ENCODE results near the gene HOXA10.

HOXA10 gene

DNA sequence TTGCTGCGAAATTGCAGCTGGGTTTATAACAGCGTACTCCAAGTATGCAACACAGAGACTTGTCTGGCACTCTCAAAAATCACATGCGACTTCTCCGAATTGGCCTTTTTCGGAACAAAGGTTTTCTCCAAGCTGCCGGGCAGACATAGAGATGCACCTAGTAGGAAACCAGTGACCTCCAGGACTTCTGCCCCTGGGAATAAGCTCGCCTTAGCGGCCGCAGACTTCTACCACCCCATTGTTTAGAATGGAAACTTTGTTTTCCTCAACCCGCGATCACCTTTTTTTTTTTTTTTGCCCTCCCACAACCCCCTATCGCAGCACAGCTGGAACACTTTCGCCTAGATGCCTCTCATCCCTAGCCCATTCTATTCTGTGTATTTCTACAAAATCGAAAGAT lies 4.9 kb upstream of the HOXA10 start:
- no peak for DNase-seq

DNA sequence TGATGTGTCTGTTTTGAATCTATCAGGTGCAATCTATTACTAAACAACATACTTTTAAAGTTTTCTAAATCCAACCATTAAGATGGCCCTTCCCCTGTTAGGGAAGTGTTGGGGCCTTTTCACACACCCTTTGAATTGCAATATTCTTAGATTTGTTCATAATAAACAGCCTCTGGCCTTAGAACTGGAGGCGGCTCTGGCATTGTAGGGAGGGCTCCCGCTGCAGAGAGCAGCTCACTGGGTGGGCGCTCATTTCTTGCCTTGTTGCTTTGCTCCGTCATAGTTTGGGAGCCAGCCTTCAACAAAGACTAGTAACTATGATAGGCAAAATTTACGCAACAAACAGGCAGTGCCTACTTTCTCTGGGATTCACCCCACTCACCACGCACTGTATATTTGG lies 4.2 kb upstream of the HOXA10 start:
- DNase-seq = no peak

DNA sequence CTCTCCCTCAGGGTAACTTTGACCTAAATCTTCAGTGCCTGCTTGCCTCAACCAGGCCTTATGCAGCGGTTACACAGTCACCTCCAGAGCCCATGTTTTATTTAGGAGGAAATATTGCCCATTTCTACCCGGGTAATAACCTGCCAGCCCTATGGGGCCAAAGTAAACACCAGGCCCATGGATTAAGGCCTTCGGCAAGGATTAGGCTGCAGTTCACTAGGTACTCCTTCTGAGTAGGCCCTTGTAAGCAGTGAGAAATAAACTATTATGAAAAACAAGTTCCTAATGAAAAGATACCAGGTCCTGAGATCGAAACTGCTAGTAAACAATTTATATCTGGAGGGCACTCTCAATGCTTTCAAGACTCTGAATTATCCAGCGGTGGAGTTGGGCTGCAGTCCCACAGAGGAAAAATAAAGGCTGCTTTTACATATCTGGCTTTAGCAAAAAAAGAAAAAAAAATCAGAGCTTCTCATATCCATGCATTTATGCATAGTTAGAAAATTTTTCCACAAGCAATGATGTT lies 3.7 kb upstream of the HOXA10 start:
- no peak for DNase-seq

DNA sequence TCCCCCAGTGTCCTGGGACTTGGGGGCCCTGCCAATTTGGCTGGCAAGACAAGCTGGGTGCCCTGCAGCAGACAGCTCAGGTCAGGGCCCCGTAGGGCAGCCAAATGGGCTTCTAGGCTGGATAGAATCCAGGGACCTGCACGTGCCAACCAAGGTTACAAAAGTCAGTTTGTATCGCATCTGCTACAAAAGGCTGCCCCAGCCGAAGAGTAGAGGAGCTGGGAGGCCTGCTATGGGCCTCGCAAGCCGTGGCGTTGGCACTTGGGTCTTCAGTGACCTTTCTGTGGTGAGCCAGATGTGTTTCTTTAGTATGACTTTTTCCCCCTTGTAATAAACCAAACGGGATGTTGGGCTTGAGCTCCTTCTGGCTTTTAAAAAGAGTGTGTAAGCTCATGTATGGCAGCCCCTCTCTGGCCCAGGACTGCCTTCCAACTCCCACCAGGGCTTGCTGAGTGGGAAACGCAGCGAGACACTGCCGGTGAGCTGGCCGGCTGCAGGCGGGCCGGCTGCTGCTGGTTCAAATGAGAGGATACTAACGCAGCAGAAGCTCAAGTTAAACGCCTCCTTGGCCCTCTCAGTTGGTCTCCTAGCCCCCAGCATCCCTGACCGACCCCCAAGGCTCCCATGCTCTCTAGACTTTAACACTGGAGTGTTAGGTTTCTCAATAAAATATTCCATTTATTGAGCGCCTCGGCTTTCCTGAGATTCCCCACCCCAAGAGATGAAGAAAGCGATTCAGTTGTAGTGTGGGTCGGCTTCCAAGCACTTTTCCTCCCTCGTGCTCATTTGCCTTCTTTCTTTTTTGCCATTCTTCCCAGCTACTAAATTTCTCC lies 3.1 kb upstream of the HOXA10 start:
- no peak for DNase-seq

DNA sequence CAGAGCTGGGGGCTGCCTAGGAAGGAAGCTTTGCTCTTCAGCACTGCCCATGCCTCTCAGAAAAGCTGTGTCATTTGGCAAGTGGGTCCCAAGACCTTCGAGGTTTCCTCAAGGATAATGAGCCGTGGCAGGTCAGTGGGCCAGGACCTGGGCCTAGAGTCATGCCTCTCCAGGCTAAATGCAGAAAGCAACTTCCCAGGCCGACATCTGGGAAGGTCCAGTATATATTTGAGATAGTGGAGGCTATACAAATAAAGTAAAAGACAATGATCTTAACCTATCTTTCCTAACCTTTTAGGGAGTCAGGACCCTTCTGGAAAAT lies 2.4 kb upstream of the HOXA10 start:
- DNase-seq = no peak

DNA sequence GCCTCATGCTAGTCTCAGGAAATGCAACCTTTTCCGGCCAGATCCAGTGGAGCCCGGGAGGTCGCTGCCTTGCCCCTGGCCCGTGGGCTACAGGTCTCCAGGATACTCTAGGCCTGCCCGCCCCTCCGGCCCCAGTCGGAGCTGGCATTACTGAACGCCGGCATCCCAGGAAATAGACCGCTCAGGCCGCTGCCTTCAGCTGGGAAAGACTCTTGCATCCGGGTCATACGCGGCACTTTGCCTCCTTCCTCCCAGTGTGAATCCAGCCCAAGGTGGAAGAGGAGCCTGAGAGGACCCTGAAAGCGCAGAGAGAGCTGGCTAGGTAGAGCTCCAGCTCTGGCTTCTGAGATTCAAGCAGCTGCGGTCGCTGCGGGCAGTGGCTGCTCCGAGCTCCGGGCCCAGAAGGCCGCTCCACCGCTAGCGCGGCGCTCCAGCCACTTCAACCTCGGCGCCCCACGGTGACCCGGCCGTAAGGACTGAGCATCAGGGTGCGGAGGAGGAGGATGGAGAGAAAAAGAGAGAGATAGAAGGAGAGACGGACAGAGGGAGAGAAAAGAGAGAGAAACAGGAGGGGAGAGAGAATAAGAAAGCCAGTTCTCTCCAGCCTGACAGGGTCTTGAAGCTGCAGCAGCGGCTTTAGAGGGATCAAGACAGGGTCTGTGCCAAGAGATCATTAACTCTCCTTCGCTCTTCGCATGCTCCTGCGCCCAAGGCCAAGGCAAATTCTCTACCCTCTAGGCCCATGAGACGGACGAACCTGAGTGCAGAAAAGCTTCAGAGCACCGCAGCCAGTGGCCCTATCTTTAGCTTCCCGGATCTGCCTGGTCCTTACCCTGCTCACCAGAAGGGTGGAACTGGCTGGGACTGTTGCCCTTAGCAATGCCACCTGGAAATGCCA lies 1.8 kb upstream of the HOXA10 start:
- DNase-seq = no peak

DNA sequence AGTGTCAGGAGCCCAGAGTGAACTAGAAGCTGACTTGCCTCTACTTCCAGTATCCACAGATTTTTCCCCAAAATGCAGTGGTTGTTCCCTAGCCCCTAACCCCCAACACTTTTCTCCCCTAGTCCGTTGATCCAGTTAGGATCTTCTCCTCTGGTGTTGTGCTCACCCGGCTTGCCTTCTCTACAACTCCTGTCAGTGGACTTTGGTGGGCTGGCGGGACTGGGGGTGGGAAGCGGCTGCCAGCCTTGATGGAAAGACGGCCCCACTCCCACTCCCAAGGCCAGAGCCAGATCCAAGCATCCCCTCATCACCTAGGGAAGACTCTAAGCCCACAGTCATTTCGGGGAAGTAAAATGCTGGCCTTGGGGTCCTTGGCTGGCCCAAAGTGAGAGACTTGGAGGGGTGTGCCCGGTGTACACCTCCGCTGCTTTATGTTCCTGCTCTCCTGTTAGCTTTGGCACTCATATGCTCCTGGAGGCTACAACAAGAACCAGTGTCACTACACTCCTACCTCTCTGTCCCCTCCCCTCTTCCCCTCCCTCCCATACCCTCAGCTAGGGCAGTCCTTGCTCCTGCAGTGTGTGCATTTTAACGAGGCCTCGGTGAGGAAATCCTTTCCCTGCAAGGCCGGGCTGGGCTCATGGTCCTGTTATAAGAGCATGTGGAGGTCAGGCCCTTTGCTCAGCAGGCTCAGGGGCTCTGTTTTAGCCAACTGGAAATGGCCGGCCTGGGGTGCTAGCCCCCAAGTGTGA lies 930 bp upstream of the HOXA10 start:
- DNase-seq = no peak

DNA sequence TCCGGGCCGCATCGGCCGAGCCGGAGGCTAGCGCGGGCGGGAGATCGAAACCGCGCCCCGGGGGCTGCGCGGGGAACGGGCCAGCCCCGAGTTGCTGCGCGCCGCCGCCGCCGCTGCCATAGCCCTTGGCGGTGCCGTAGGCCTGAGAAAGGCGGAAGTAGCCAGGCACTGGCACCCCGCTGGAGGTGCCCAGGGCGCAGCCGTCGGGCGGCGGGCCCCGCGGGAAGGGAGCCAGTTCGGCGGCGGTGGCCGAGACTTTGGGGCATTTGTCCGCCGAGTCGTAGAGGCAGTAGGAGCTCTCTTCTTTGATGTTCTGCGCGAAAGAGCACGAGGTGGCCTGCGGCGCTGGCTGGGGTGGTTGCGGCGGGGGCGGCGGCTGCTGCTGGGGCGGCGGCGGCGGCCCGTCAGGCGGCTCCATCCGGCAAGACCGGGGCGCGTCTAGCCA lies 587 bp downstream of the HOXA10 start:
- DNase-seq = peak; percentile 80

DNA sequence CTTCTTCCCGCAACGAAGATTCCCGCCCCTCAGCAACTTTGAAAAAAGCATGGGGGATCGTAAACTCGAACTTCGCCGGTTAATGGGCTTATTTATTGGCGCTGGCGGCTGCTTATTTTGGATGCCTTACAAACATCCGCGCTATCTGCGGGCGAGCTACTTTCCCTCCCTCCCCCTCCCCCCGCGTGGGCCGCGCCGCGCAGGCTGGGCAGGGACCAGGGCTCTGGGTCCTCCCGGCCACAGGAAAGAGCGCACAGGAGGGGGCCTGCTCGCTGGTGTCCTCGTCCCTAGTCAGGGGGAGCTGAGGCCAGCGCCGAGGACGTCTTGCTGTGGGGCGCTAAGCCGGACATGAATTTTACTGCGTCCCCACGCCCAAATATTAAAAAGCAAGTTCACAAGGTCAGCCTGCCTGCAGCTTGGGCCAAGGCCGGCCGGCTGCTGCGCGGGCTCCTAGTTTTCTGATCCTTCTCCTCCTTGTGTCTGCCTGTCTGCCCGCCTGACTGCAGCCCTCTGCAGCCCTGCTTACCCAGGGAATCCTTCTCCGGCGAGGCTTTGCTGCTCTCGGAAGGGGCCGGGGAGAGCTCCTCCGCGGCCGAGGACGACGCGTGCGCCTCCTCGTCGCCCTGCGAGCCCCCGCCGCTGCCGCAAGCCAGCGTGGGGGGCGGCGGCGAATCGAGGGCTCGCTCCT lies 1.2 kb downstream of the HOXA10 start:
- DNase-seq = peak; percentile 73

DNA sequence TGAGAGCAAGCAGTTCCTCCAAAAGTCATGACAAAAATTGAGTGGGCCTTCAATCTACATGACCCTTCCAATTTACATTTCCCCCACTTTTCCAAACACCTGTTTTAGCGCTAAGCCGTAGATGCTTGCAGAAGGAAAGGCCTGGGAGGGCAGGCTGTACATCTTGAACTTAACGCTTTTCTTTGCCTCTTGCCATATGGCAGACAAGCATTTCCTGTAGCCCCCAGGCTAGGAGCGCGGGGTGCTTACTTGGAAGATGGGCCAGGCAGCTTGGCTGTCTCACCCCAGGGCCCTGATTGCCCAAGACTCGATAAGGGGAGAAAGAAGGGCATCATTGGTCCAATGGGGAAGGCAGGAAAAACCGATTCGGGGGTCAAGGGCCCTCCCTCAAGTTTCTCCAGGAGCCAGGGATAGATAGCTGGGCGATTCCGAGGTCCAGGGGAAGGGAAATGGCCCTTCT lies 1.8 kb downstream of the HOXA10 start:
- peak; percentile 67 for DNase-seq

DNA sequence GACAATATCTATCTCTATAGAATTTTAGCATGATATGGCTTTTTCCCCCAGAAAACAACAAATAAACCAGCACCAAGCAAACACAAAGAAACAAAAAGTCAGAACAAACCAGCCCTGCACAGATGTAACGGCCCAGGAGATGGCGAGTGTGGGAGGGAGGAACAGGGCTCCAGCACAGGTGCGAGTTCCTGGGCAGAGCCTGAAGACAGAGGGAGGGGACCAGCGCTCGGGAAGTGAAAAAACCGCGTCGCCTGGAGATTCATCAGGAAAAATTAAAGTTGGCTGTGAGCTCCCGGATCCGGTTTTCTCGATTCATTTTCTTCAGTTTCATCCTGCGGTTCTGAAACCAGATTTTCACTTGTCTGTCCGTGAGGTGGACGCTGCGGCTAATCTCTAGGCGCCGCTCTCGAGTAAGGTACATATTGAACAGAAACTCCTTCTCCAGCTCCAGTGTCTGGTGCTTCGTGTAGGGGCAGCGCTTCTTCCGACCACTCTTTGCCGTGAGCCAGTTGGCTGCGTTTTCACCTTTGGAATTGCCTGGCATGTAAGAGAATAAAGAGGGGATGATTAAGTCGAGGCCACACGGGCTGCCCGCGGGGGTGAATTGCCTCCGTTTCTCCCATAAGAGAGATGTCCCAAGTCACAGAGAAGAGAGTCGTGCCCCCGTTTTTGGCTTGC lies 2.3 kb downstream of the HOXA10 start:
- DNase-seq = peak; percentile 70

DNA sequence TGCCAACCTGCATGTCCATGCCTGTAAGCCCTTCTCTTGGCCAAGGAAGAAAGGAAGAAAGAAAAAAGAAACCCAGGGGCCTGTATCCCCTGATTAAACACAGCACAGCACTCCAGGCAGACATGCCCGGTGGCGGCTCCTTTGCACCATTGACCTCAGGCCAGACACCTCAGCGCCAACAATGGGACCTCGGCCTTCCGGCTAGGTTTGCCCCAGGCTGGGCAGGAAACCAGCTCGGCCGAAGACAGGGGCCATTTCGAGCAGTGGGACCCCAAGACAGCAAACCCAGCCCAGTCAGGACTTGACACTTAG lies 2.8 kb downstream of the HOXA10 start:
- no peak for DNase-seq

DNA sequence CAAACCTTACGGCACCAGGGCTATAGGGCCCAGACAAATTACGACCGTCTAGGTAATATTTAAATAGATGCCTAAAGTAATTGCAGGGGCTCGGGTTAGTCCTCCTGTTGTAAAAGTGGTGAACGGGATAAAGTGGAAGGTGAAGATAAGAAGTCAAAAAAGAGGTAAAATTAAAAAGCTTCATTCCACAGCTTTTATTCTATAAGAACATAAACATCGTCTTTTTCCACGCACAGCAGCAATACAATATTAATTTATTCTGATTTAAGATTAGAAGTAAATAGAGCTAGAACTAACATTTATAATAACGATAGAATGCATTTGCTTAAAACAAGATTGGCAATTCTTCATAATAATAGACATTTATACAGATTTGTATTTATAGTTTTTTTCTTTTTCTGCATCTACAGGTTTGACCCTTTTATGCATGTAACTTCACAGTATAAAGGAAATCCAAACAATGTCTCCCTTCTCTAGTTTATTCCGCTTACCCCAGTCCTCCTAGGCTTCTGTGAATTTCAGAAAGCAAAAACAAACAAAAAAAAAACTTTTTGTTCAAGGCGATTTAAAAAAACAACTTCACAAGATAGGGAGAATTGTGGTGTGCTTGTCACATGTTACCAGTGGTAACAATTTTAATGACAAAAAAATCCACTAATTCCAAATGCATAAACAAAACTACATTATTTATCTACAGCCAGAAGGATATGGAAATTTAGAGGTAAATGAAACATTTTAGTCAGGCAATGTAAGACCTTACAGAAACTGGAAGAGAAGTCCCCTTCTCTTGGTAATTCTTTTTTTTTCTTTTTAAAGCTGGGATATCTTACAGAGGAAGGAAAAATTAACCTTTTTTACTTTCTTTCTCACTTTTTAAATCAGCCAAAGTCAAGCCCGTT lies 3.4 kb downstream of the HOXA10 start:
- DNase-seq = no peak

DNA sequence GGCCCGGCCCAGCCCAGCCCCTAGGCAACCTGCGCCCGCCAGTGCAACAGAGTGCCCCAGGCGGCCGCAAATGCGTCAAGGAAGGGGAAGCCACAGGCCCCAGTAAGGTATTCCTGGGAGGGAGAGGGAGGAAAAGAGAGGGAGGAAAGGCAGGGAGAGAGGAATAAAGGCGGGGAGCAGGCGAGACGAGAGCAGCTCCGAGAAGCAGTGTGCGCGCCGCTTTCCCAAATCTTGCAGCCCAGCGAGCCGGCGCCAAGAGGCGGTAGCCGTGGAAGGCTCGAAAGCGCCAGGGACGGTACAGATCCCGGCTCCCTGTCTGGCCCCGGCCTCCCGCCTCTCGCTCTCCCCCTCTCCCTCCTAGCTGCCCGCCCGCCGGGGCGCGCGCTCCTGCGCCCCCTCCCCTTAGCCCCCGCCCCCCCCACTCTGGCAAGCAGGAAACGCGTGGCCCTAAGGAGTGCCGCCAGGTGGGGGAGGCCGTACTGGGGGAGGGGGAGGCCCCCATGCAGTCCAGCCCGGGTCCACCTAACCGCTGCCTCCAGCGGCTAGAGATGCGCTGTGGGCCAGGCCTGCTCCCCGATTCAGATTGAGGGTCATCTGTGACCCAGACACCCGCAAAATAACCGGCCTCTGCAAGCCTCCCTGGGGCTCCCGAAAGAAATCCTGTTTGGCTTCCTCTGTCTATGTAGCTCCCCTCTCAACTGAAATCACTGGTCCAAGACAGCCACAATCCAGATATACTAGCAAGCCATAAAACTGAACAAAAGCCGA lies 4.3 kb downstream of the HOXA10 start:
- peak; percentile 70 for DNase-seq

DNA sequence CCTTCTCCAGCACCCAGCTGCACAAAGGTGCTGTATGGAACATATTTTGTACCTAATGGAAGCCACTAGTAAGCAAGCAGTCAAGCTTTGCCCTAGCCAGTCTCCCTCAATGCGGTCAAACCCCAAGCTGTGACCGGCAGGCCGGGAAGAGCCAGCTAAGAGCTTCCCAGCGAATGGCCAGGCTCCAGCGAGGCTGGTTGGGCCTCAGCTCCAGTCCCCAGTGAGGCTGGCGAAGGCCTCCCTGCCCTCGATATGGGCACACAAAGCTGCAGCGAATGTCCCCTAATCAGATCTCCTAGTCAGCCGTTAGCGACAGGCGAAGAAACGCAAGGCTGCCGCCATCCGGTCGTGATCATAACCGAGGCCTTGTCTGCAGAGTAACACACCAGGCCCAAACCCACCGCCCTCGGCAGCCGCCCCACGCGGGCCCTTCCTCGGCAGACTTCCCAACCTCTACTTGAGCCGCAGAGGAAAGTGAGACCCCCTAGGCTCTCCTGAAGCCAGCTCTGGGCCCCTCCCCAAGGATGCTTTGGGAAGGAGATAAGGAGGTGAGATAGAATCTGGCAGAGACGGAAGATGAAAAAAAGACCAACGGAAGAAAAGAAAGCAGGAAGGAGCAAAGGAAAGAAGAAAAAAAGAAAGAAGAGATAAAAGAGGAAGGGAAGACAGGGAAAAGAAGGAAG lies 5.7 kb downstream of the HOXA10 start:
- peak; percentile 96 for DNase-seq

DNA sequence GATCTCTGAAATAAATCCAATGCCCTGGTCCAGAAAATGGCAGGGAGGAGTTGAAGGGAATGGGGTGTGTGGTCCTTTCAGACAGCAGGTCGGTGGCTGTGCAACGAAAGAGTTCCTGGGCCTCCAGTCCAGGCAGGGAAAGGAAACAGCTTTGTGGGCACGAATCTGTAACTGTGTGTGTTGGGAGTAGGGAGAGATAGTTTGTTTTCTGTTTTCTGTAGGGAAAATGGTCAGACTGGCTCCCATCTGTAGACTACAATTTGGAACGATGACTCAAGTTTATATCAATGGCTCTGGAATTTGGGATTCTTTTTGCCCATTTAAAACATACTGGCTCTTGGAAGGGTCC lies 6.2 kb downstream of the HOXA10 start:
- no peak for DNase-seq

DNA sequence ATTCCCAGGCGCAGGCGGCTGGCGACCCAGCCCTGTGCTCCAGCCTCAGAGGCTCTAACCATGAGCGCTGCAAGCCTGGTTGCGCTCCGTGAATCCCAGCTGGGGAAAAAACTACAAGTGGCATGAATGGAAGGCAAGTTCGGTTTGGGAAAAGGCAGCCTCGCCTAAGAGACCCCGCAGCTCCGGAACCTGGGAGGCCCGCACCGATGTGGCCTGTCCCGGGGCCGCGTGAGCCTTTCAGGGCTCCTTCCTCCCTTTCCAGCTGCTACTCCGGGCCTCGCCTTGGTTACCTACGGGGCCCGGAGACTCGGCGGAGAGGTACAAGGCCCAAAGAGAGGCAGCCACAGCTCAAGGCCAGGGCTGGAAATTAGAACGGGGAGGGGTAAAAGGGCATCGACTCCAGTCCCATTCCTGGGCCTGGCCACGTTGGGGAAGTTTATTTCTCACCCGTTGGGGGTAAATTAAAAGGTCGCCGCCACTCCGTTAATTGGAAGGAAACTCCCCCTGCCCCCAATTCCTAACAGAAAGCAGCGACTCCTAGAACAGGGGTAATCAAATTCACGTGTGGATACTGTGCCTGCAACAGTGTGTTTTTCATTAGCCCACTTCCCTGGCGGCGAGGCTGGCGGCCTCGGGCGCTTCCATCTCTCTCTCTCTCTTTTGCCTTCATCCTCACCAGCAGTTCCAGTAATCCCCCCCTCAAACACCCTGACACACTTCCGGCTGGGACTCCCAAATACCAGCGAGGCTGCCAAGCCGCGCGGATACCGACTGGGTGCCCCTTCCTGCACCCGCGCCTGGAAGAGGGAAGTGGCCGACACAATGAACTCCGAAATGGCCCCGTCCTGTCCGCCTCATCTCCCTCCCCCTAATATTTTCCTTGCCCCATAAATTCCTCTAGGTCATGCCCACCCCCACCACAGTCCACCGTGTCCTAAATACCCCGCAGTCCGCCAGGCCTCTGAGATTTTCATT lies 7.3 kb downstream of the HOXA10 start:
- DNase-seq = peak; percentile 75

DNA sequence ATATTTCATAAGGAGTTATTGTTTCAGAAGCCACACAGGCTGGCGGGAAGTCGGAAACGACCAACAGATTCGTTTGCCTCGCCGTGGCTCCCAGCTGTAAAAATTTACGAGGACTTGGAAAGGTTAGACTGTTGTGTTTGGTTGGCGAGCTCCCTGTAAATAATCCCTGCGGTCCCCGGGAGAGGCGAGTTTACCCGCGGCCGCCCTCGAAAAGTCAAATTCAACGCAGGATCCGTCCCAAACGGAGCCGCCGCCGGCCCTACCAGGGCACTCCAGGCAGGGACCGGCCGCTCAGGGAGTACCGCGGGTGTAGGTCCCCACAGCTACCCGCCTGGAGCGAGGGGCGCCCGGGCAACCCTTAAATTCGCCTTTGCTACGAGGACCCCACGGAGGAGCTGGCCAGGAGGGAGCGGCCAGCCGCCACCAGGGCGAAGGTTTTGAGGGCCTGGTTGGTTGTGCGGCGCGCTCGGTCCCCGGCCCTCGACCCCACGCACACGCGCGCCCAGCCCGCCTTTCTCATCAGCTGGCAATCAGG lies 8.1 kb downstream of the HOXA10 start:
- no peak for DNase-seq
